ENCODE measurements around the gene GLOD4. TPM values are rescaled to one million over a fixed set of nuclear protein-coding genes. Genes with fewer than 3 reads are reported as not detected.

GLOD4 gene
- total RNA-seq, 4 donors from 2014 or later, result 32.9 to 45.0 (median 41.4) TPM

GRCh38 chr17:733743-734142, 48.3 kb downstream of the GLOD4 start:
- no peak for TF ChIP-seq CTCF (IDR thresholded peaks at IDR 0.05; ENCODE audit: low read depth)

DNA sequence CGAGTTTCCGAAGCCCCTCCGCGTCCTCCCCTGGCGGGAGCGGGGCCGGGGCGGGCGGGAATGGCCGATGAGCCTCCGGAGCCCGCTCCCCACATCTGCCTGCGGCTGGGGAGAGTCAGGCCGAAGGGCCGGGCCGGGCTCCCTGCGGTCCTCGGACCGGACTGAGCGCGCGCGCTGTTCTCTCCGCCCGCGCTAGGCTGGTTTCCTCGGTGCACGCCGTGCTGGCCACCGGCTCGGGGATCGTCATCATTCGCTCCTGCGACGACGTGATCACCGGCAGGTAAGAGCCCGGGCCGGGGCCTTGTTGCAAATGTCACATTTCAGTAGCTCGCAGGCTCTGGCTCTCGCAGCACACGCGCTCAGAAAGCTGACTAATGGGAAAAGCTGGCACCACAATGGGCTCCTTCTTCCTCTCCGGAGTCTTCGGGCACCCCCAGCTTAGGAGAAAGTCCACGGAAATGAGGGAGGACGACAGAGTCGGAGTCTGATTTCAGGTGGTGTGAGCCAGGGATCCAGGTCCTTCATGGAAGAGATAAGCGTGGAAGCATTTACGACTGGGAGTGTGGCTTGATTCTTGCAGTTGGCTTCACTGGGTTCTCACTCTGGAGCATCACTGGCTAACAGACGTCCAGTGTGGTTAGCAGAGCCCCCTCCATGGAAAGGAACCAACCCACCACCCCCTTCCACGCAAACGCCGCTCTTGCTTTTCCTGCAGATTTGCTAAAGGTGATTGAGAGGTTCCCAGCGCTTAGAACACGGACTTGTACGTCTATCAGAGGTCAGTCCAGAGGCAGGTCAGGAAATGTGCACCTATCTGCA, 49.0 kb downstream of the GLOD4 start:
- TF ChIP-seq CTCF (IDR thresholded peaks at IDR 0.05; ENCODE audit: low read depth), result no peak

DNA sequence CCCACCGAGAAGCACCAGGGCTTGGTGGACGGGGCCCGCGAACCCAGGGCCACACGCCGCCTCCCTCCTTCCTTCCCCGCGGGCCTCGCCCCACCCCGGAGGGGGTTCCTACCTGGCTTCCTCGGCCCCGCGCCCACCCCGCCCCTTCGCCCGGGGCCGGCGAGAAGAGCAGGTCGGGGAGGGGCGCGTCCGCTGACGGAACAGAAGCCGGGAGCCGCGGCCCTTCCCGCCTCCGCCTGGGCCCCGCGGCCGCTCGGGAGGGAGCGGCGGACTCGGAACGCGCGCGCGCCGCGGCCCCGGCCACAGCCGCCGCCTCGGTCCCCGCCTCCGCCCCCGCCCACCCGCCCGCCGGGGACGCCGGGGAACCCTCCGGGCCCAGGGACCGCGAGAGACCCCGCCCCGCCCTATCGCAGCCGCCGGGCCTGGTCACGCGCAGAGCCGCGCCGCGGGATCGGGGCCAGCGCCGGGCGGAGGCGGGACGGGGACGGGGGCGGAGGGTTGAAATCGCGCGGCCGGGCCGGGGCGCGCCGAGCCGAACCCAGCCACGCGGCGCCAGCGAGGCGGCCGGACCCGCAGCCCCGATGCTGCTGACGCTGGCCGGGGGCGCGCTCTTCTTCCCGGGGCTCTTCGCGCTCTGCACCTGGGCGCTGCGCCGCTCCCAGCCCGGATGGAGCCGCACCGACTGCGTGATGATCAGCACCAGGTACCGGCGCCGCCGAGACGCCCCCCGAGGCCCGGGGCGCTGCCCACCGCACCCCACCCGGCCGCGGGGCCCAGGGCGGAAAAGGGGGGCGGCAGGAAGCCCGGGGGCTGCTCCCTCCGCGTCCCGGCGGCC, 49.8 kb downstream of the GLOD4 start, which contains the start of gene TLCD3A:
Gene TLCD3A, plus strand, starts transcription at position 530 of the 835 bp plus-strand sequence. Its CDS starts 52 bp downstream, at position 582.
- TF ChIP-seq CTCF (IDR thresholded peaks at IDR 0.05; ENCODE audit: low read depth), result no peak

GRCh38 chr17:731644-732066, 50.4 kb downstream of the GLOD4 start:
- no peak for TF ChIP-seq CTCF (IDR thresholded peaks at IDR 0.05; ENCODE audit: low read depth)

DNA sequence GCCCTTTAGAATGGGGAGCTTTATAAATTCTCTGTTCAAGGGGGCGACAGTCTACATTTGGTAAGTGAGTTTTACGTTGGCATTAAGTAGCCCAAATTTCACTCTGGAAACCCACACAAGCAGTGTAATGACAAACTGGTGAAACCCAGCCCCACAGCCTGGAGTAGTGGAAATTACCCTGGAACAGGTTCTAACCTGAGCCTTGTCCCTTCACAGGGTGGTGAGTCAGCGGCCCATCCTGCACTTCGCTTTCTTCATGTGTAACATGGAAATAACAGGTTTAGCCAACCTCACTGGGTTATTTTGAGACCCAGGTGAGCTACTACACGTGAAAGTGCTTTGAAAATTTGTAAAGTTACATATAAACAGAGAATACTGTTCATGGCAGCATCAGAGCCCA, 53.2 kb downstream of the GLOD4 start:
- TF ChIP-seq CTCF (IDR thresholded peaks at IDR 0.05; ENCODE audit: low read depth), result no peak

DNA sequence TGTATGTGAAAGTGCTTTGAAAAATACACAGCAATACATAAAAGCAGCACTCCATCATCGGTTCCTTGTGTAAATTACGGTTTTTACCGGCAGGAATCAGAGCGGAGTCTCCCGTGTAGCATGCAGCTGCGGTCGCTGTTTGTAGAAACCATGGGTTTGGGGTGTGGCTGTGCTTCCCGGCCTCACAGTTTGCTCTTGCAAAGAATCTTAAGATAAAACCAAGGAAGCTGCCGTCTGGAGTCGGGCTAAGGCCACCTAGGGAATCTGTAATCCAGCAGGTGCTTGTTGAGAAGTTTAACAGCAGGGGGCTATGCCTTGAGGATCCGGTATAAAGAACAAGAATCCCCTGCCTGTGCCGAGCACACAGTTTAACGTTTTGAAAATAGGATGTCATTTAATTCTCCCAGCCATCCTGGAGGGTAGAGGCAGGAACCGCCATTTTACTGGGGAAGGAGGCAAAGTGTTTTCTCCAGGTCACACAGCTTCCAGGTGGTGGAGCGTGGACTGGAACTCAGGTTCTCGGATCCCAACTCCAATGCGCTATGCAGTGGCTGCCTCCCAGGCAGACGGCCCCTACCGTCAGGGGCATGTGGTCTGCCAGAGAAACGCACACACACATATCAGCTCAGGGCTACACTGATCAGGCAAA, 55.7 kb downstream of the GLOD4 start:
- TF ChIP-seq CTCF (IDR thresholded peaks at IDR 0.05; ENCODE audit: low read depth), result no peak

All from subcutaneous adipose tissue (tissue), 4 donors.